AG04450 (cell line): ENCODE data around the gene KCNE4. TPM values are rescaled to one million over a fixed set of nuclear protein-coding genes. Genes with fewer than 3 reads are reported as not detected.

Source experiments
- CTCF ChIA-PET: fragments of 300-600, 350-600 bp; formaldehyde crosslinking; extraction: SDS; loops from one replicate; lab custom pipeline; 2022; ENCODE audit warnings: antibody characterized with exemption, inconsistent platforms; lab: Charles Lee
- POLR2A ChIA-PET: fragments of 350-600 bp; formaldehyde crosslinking; extraction: SDS; loops from one replicate; lab custom pipeline; 2021; ENCODE audit warnings: antibody characterized with exemption, inconsistent platforms; lab: Yijun Ruan, JAX
- DNase-seq: peaks from one replicate; pipeline ENCODE4 v3.0.0-alpha.2; 2011; ENCODE audit warnings: low read depth, low spot score
- H3K27ac ChIP-seq: one replicate; pipeline ENCODE4 v1.5.1; 2012; ENCODE audit warnings: low read depth, low read length, control low read depth
- H3K27me3 ChIP-seq: one replicate; pipeline ENCODE4 v1.6.0; 2012; ENCODE audit warnings: low read length; ENCODE audit not compliant: control insufficient read depth, insufficient read depth
- H3K4me3 ChIP-seq: 2 replicates; pipeline ENCODE4 v1.5.1; 2011; ENCODE audit warnings: mild to moderate bottlenecking, low read depth, low read length, control low read depth
- H3K9me3 ChIP-seq: 2 replicates; pipeline ENCODE4 v1.5.1; 2012; ENCODE audit warnings: low read length; ENCODE audit not compliant: control insufficient read depth, insufficient read depth
- polyA plus RNA-seq: library from polyadenylated mRNA; depleted of rRNA; stranded (reverse); fragments of >200 nt; gene quantifications from 2 replicates; pipeline ENCODE4 v1.2.3, GENCODE V29; 2011; rRNA removed
- TF ChIP-seq, protein P1 (sequence below): IDR thresholded peaks from 2 replicates; pipeline ENCODE4 v1.5.1; 2011; ENCODE audit warnings: low read depth, low read length, control low read depth, inconsistent platforms

Gene KCNE4
- polyA plus RNA-seq, 1 experiment, result 12.5 TPM

- no peak overlapping the region for H3K27ac ChIP-seq
- CTCF ChIA-PET, result interaction anchor here (7.1 kb wide), 1 partner anchor 132 kb away, joined by 63 read pairs; no protein-coding TSS in a partner anchor
- DNase-seq, result no peak
These were observed 52.5 kb downstream of the KCNE4 start for GRCh38 chr2:223104336-223105132.

More at GRCh38 chr2:223104336-223105132, 52.5 kb downstream of the KCNE4 start:
- no peaks in the 10 kb centered on the region for H3K27me3 ChIP-seq
- TF ChIP-seq, protein P1, sequence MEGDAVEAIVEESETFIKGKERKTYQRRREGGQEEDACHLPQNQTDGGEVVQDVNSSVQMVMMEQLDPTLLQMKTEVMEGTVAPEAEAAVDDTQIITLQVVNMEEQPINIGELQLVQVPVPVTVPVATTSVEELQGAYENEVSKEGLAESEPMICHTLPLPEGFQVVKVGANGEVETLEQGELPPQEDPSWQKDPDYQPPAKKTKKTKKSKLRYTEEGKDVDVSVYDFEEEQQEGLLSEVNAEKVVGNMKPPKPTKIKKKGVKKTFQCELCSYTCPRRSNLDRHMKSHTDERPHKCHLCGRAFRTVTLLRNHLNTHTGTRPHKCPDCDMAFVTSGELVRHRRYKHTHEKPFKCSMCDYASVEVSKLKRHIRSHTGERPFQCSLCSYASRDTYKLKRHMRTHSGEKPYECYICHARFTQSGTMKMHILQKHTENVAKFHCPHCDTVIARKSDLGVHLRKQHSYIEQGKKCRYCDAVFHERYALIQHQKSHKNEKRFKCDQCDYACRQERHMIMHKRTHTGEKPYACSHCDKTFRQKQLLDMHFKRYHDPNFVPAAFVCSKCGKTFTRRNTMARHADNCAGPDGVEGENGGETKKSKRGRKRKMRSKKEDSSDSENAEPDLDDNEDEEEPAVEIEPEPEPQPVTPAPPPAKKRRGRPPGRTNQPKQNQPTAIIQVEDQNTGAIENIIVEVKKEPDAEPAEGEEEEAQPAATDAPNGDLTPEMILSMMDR, result no peak
- H3K9me3 ChIP-seq, result no peaks in the 10 kb centered on the region
- H3K4me3 ChIP-seq, result no peak overlapping the region
- POLR2A ChIA-PET, result no interaction called here

Other genes starting within 250 kb of the KCNE4 start
- 80.9 and 88.9 TPM in 2 replicates for gene ACSL3, start 191.2 kb upstream of the KCNE4 start, polyA plus RNA-seq